Astrocyte (in vitro differentiated cells and primary cell): Measurements from ENCODE around the gene LOXHD1. TPM values are rescaled to one million over a fixed set of nuclear protein-coding genes. Genes with fewer than 3 reads are reported as not detected.

Experiments
- DNase-seq: peaks from one replicate; pipeline ENCODE4 v3.0.0-alpha.2; 2010; ENCODE audit warnings: low read depth
- FAIRE-seq: peaks from 2 replicates; lab custom pipeline; 2011; peaks lifted over from hg19 to GRCh38; lab: Jason Lieb, UNC
- H2AFZ ChIP-seq: 2 replicates; pipeline ENCODE4 v1.6.0; 2012; ENCODE audit warnings: low read depth, low read length, inconsistent platforms
- H3K27ac ChIP-seq: 2 replicates; pipeline ENCODE4 v1.5.1; 2011; ENCODE audit warnings: low read depth, low read length, inconsistent platforms
- H3K27me3 ChIP-seq: 2 replicates; pipeline ENCODE4 v1.6.0; 2011; ENCODE audit warnings: low read length, inconsistent platforms; ENCODE audit not compliant: insufficient read depth
- H3K36me3 ChIP-seq: 2 replicates; pipeline ENCODE4 v1.5.1; 2011; ENCODE audit warnings: low read length, inconsistent platforms; ENCODE audit not compliant: insufficient read depth
- H3K4me1 ChIP-seq: 2 replicates; pipeline ENCODE4 v1.5.1; 2011; ENCODE audit warnings: low read length, inconsistent platforms; ENCODE audit not compliant: insufficient read depth
- H3K4me2 ChIP-seq: 2 replicates; pipeline ENCODE4 v1.6.0; 2012; ENCODE audit warnings: low read length, inconsistent platforms
- H3K4me3 ChIP-seq: 2 replicates; pipeline ENCODE4 v1.5.1; 2011; ENCODE audit warnings: low read depth, mild to moderate bottlenecking, low read length, inconsistent platforms; ENCODE audit not compliant: insufficient read depth
- H3K79me2 ChIP-seq: 2 replicates; pipeline ENCODE4 v1.6.0; 2012; ENCODE audit warnings: mild to moderate bottlenecking, low read length, inconsistent platforms; ENCODE audit not compliant: insufficient read depth
- H3K9ac ChIP-seq: 2 replicates; pipeline ENCODE4 v1.6.0; 2012; ENCODE audit warnings: mild to moderate bottlenecking, low read length, inconsistent platforms
- H3K9me3 ChIP-seq: 2 replicates; pipeline ENCODE4 v1.5.1; 2012; ENCODE audit warnings: low read depth, mild to moderate bottlenecking, low read length, inconsistent platforms; ENCODE audit not compliant: insufficient read depth
- H4K20me1 ChIP-seq: 2 replicates; pipeline ENCODE4 v1.6.0; 2012; ENCODE audit warnings: low read length, inconsistent platforms; ENCODE audit not compliant: insufficient read depth
- H3K27ac Mint-ChIP-seq: one replicate; pipeline ENCODE4 v1.8.0; 2021; ENCODE audit warnings: mild to moderate bottlenecking, mixed read lengths; ENCODE audit not compliant: unreplicated experiment
- H3K27me3 Mint-ChIP-seq: one replicate; pipeline ENCODE4 v1.8.0; 2021; ENCODE audit warnings: low read depth, mixed read lengths; ENCODE audit not compliant: unreplicated experiment
- H3K36me3 Mint-ChIP-seq: one replicate; pipeline ENCODE4 v1.8.0; 2021; ENCODE audit warnings: low read depth, mixed read lengths; ENCODE audit not compliant: unreplicated experiment
- H3K4me1 Mint-ChIP-seq: one replicate; pipeline ENCODE4 v1.8.0; 2021; ENCODE audit warnings: low read depth, mixed read lengths; ENCODE audit not compliant: unreplicated experiment
- H3K4me3 Mint-ChIP-seq: one replicate; pipeline ENCODE4 v1.8.0; 2021; ENCODE audit warnings: mild to moderate bottlenecking, moderate library complexity, mixed read lengths; ENCODE audit not compliant: unreplicated experiment
- H3K9me3 Mint-ChIP-seq: one replicate; pipeline ENCODE4 v1.8.0; 2021; ENCODE audit warnings: mild to moderate bottlenecking, mixed read lengths; ENCODE audit not compliant: unreplicated experiment
- EZH2 ChIP-seq: IDR thresholded peaks from 2 replicates; pipeline ENCODE4 v1.6.1; 2012; ENCODE audit warnings: mild to moderate bottlenecking, low read length, inconsistent platforms; ENCODE audit not compliant: insufficient read depth
- total RNA-seq: library from RNA; stranded (reverse); gene quantifications from 2 replicates; pipeline ENCODE4 v1.2.1, GENCODE V29; 2021
- TF ChIP-seq, protein P1 (sequence below): IDR thresholded peaks from 2 replicates; pipeline ENCODE4 v1.5.1; 2011; ENCODE audit warnings: low read depth, mild to moderate bottlenecking, inconsistent platforms, low read length, moderate library complexity; ENCODE audit not compliant: insufficient read depth

Gene LOXHD1
- total RNA-seq, 1 donor from 2014 or later = not detected

DNA sequence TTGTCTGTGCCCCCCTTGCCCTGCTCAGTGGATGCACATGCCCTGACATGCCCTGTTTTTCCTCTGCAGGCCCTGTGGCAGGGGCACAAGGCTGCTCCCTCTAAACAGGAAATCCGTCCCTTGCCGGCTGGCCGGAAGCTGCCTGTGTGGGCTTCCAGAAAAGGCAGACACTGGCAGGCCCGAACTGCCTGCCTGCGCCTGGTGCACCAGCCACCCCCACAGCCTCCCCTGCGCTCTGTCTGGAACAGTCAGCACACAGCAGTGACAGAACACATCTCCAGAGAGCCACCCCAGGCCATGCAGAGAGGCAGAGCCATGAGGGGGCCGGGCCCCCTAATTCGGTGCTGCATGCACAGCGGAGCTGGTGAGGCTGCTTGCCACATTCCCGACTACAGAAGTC lies 33.5 kb downstream of the LOXHD1 start:
- no peaks in the 10 kb centered on the region for H3K9me3 ChIP-seq
- H3K27me3 ChIP-seq = peaks cover 6% of the 10 kb centered on the region
- Mint-ChIP-seq H3K27me3 (peaks cover 42% of the 10 kb centered on the region), H3K9me3 (no peaks in the 10 kb centered on the region), H3K4me1 (peaks cover 9% of the 10 kb centered on the region), H3K4me3 (no peak overlapping the region), H3K27ac (no peak overlapping the region), H3K36me3 (no peaks in the 10 kb centered on the region)
- H3K36me3 ChIP-seq = no peaks in the 10 kb centered on the region
- FAIRE-seq (no peak), DNase-seq (no peak)
- H3K79me2 ChIP-seq = no peaks in the 10 kb centered on the region
- H4K20me1 ChIP-seq = no peaks in the 10 kb centered on the region
- H3K9ac ChIP-seq = no peak overlapping the region
- peak overlapping the region; percentile 45 for H2AFZ ChIP-seq
- no peak overlapping the region for H3K4me2 ChIP-seq
- no peak overlapping the region for H3K27ac ChIP-seq
- H3K4me1 ChIP-seq = no peaks in the 10 kb centered on the region
- TF ChIP-seq, protein P1, sequence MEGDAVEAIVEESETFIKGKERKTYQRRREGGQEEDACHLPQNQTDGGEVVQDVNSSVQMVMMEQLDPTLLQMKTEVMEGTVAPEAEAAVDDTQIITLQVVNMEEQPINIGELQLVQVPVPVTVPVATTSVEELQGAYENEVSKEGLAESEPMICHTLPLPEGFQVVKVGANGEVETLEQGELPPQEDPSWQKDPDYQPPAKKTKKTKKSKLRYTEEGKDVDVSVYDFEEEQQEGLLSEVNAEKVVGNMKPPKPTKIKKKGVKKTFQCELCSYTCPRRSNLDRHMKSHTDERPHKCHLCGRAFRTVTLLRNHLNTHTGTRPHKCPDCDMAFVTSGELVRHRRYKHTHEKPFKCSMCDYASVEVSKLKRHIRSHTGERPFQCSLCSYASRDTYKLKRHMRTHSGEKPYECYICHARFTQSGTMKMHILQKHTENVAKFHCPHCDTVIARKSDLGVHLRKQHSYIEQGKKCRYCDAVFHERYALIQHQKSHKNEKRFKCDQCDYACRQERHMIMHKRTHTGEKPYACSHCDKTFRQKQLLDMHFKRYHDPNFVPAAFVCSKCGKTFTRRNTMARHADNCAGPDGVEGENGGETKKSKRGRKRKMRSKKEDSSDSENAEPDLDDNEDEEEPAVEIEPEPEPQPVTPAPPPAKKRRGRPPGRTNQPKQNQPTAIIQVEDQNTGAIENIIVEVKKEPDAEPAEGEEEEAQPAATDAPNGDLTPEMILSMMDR = no peak
- no peak for TF ChIP-seq EZH2
- H3K4me3 ChIP-seq = no peak overlapping the region

GRCh38 chr18:46622999-46623398 lies 34.0 kb downstream of the LOXHD1 start:
- no peak overlapping the region for H3K4me3 Mint-ChIP-seq
- Histone ChIP-seq H3K36me3 (no peaks in the 10 kb centered on the region), H3K79me2 (no peaks in the 10 kb centered on the region), H3K9me3 (no peaks in the 10 kb centered on the region), H4K20me1 (no peaks in the 10 kb centered on the region), H3K27ac (no peak overlapping the region), H3K4me1 (no peaks in the 10 kb centered on the region), H3K4me3 (no peak overlapping the region), H3K27me3 (peaks cover 6% of the 10 kb centered on the region), H3K9ac (no peak overlapping the region), H2AFZ (peak overlapping the region; percentile 45), H3K4me2 (no peak overlapping the region)
- no peaks in the 10 kb centered on the region for H3K9me3 Mint-ChIP-seq
- no peak overlapping the region for H3K27ac Mint-ChIP-seq
- DNase-seq (no peak), FAIRE-seq (no peak)
- TF ChIP-seq EZH2 = no peak
- TF ChIP-seq, protein P1 = peak; percentile 13
- no peaks in the 10 kb centered on the region for H3K36me3 Mint-ChIP-seq
- H3K4me1 Mint-ChIP-seq = peaks cover 9% of the 10 kb centered on the region
- peaks cover 40% of the 10 kb centered on the region for H3K27me3 Mint-ChIP-seq

- H3K27ac ChIP-seq = no peak overlapping the region
- no peaks in the 10 kb centered on the region for H3K79me2 ChIP-seq
- no peak overlapping the region for H3K4me2 ChIP-seq
- no peaks in the 10 kb centered on the region for H3K36me3 Mint-ChIP-seq
- no peak overlapping the region for H3K4me3 ChIP-seq
- H3K4me1 Mint-ChIP-seq = peaks cover 7% of the 10 kb centered on the region
- no peaks in the 10 kb centered on the region for H3K9me3 ChIP-seq
- no peak overlapping the region for H2AFZ ChIP-seq
- no peaks in the 10 kb centered on the region for H3K9me3 Mint-ChIP-seq
- no peak overlapping the region for H3K27ac Mint-ChIP-seq
- H4K20me1 ChIP-seq = no peaks in the 10 kb centered on the region
- H3K36me3 ChIP-seq = no peaks in the 10 kb centered on the region
- DNase-seq (no peak), FAIRE-seq (no peak)
- peaks cover 35% of the 10 kb centered on the region for H3K27me3 Mint-ChIP-seq
- H3K4me1 ChIP-seq = no peaks in the 10 kb centered on the region
- H3K27me3 ChIP-seq = peaks cover 6% of the 10 kb centered on the region
- TF ChIP-seq EZH2 = no peak
- no peak overlapping the region for H3K9ac ChIP-seq
- H3K4me3 Mint-ChIP-seq = no peak overlapping the region
Observed at GRCh38 chr18:46622451-46622850, 34.6 kb downstream of the LOXHD1 start.
